SK-N-DZ (cell line): Measurements from ENCODE around the gene MYO1A.
"Not testable (repeated sequence)": the region's sequence is repeated elsewhere in the genome, so short reads cannot be mapped to it uniquely, and the experiment has no call there.

Experiments used
- DNase-seq: peaks from one replicate; pipeline ENCODE4 v3.0.0-alpha.2; 2015; ENCODE audit warnings: low spot score

MYO1A gene

GRCh38 chr12:57018906-57019305 lies 31.0 kb downstream of the MYO1A start:
- no peak for DNase-seq

- not testable (repeated sequence) for DNase-seq
Measured at GRCh38 chr12:57018353-57018752, 31.6 kb downstream of the MYO1A start.

- peak; percentile 76 for DNase-seq
Measured at GRCh38 chr12:57016348-57016747, 33.6 kb downstream of the MYO1A start, which contains the start of gene TAC3. Gene TAC3 (minus strand): TSS chr12:57016529. CDS start chr12:57015797, 732 bp downstream.

GRCh38 chr12:57012600-57013465 lies 37.1 kb downstream of the MYO1A start:
- no peak for DNase-seq

GRCh38 chr12:57011438-57012424 lies 38.2 kb downstream of the MYO1A start:
- no peak for DNase-seq

GRCh38 chr12:57010627-57011247 lies 39.2 kb downstream of the MYO1A start:
- no peak for DNase-seq

- no peak for DNase-seq
Measured at GRCh38 chr12:57009949-57010626, 39.8 kb downstream of the MYO1A start.

- peak; percentile 74 for DNase-seq
Measured at GRCh38 chr12:57008178-57008577, 41.8 kb downstream of the MYO1A start.

- no peak for DNase-seq
Measured at GRCh38 chr12:57006809-57007475, 43.0 kb downstream of the MYO1A start.

- peak; percentile 54 for DNase-seq
Measured at GRCh38 chr12:57005980-57006808, 43.7 kb downstream of the MYO1A start, which contains the start of gene ZBTB39. Gene ZBTB39 (minus strand): TSS chr12:57006546. CDS start chr12:57004917, 1,629 bp downstream.

GRCh38 chr12:57004651-57005050 lies 45.3 kb downstream of the MYO1A start:
- DNase-seq = no peak

- DNase-seq = no peak
Measured at GRCh38 chr12:57003395-57003794, 46.5 kb downstream of the MYO1A start.

- peak; percentile 50 for DNase-seq
Measured at GRCh38 chr12:57001448-57001906, 48.5 kb downstream of the MYO1A start.

- DNase-seq = no peak
Measured at GRCh38 chr12:57000393-57000792, 49.5 kb downstream of the MYO1A start.

GRCh38 chr12:56999456-56999855 lies 50.5 kb downstream of the MYO1A start:
- no peak for DNase-seq

- DNase-seq = no peak
Measured at GRCh38 chr12:56998981-56999380, 50.9 kb downstream of the MYO1A start.

GRCh38 chr12:56998316-56998715 lies 51.6 kb downstream of the MYO1A start:
- no peak for DNase-seq

GRCh38 chr12:56996793-56997545 lies 53.0 kb downstream of the MYO1A start:
- no peak for DNase-seq
